ENCODE measurements around the gene LGALS9B. TPM values are rescaled to one million over a fixed set of nuclear protein-coding genes. Genes with fewer than 3 reads are reported as not detected.
"Not testable (repeated sequence)": the region's sequence is repeated elsewhere in the genome, so short reads cannot be mapped to it uniquely, and the experiment has no call there.

The LGALS9B gene
- total RNA-seq, 1 donor from 2014 or later, result not detected

- H3K27me3 Mint-ChIP-seq (ENCODE audit: low read depth); H3K36me3 Mint-ChIP-seq (ENCODE audit: low read depth); H3K4me1 Mint-ChIP-seq (ENCODE audit: low read depth); H3K27ac Mint-ChIP-seq; H3K4me3 Mint-ChIP-seq (ENCODE audit: low read depth); intact Hi-C loops (cut with micrococcal nuclease); H3K9me3 Mint-ChIP-seq; DNase-seq (ENCODE audit: low spot score): not testable (repeated sequence)
These were observed 24.8 kb upstream of the LGALS9B start for GRCh38 chr17:20492099-20492498.

DNA sequence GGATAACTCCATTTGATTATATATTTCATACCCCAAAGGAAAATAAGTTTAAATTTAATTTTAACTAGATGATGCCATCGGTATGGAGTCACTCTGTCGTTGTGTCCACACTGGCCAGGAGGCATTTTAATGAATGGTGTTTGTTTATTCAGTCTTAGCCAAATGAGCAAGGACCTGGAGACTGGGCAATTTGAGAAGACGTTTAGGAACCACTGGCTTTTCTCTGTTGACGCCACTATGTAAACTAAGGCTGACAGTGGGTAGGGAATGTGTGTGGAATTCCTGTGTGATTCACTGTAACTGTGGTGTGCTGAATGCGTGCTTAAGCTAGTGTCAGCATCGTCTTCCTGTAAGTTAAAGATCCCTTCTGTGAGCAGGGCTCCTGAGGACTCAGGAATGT is 17.6 kb upstream of the LGALS9B start:
- H3K27me3 Mint-ChIP-seq (ENCODE audit: low read depth); H3K27ac Mint-ChIP-seq; H3K36me3 Mint-ChIP-seq (ENCODE audit: low read depth); H3K4me3 Mint-ChIP-seq (ENCODE audit: low read depth); intact Hi-C loops (cut with micrococcal nuclease); DNase-seq (ENCODE audit: low spot score); H3K4me1 Mint-ChIP-seq (ENCODE audit: low read depth); H3K9me3 Mint-ChIP-seq: not testable (repeated sequence)

- H3K4me1 Mint-ChIP-seq (ENCODE audit: low read depth); DNase-seq (ENCODE audit: low spot score); H3K9me3 Mint-ChIP-seq; H3K27ac Mint-ChIP-seq; H3K4me3 Mint-ChIP-seq (ENCODE audit: low read depth); H3K27me3 Mint-ChIP-seq (ENCODE audit: low read depth); intact Hi-C loops (cut with micrococcal nuclease); H3K36me3 Mint-ChIP-seq (ENCODE audit: low read depth): not testable (repeated sequence)
These were observed 12.7 kb upstream of the LGALS9B start for GRCh38 chr17:20479889-20480591.

DNA sequence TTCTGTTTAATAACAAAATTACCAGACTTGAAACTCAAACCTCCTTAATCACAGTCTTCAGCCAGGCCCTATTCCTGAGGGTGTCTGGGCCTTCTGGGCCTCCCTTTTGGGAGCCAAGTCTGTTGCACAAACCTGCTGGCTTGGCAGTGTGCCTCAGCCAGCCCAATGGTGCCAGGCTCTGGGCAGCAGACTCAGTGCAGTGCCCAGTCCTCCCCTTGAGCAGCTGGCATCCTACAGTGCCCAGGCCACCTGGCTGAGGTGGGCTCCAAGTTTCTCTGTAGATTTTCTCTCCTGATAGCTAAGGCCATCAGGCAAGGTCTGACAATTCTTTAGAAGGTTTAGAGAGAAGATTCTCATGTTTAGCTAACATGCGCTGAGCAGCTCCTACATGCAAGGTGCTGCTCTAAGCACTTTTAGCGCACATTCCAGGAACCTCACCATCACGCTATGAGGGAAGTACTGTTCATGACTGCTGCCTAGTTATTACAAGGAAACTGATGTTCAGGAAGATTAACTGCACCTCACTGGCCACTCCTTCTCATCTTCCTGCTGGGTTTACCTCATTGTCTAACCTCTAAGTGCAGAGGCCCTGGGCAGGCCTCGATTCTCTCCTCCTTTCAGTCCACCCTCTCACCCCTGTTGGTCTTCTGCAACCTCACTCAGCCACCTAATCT is 10.2 kb upstream of the LGALS9B start:
- H3K27me3 Mint-ChIP-seq (ENCODE audit: low read depth); DNase-seq (ENCODE audit: low spot score); H3K4me3 Mint-ChIP-seq (ENCODE audit: low read depth); H3K36me3 Mint-ChIP-seq (ENCODE audit: low read depth); H3K4me1 Mint-ChIP-seq (ENCODE audit: low read depth); H3K27ac Mint-ChIP-seq; intact Hi-C loops (cut with micrococcal nuclease); H3K9me3 Mint-ChIP-seq: not testable (repeated sequence)

DNA sequence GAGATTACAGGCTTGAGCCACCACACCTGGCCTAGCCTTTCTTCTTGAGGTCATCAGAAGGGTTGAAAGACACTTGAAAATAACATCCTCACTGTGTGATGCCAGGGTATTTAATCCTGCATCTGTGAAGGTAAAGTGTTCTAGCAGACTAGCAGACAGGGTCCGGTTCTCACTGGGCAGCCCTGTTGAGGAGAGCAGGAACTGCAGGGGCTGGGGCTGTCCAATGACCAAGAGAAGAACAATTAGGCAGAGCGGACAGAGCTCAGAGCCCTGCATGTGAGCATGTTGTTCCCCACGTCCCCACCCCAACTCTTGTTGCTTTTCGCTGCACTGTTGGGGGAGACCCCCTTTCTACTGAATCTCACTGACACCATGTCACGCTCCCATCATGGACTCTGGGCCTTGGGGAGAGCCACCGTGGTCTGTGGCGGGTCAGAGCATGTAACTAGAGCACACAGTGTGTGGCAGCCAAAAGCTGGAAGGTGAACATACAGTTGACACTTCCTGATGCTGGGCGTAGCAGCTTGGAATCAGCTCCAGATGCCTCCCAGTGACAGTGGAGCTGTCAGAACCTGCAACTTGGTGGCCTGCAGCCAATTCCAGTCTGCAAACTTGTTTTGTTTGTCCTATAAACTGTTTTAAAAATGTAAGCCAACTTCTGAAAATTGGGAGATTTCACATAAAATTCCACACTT is 7.9 kb upstream of the LGALS9B start:
- intact Hi-C loops (cut with micrococcal nuclease); H3K4me3 Mint-ChIP-seq (ENCODE audit: low read depth); H3K4me1 Mint-ChIP-seq (ENCODE audit: low read depth); DNase-seq (ENCODE audit: low spot score); H3K9me3 Mint-ChIP-seq; H3K27me3 Mint-ChIP-seq (ENCODE audit: low read depth); H3K36me3 Mint-ChIP-seq (ENCODE audit: low read depth); H3K27ac Mint-ChIP-seq: not testable (repeated sequence)

- H3K4me1 Mint-ChIP-seq (ENCODE audit: low read depth); H3K4me3 Mint-ChIP-seq (ENCODE audit: low read depth); H3K36me3 Mint-ChIP-seq (ENCODE audit: low read depth); H3K27me3 Mint-ChIP-seq (ENCODE audit: low read depth); intact Hi-C loops (cut with micrococcal nuclease); H3K9me3 Mint-ChIP-seq; H3K27ac Mint-ChIP-seq; DNase-seq (ENCODE audit: low spot score): not testable (repeated sequence)
These were observed 6.7 kb upstream of the LGALS9B start for GRCh38 chr17:20474081-20474480.

GRCh38 chr17:20469946-20470345 is 2.6 kb upstream of the LGALS9B start:
- H3K27me3 Mint-ChIP-seq (ENCODE audit: low read depth), result not testable (repeated sequence)

DNA sequence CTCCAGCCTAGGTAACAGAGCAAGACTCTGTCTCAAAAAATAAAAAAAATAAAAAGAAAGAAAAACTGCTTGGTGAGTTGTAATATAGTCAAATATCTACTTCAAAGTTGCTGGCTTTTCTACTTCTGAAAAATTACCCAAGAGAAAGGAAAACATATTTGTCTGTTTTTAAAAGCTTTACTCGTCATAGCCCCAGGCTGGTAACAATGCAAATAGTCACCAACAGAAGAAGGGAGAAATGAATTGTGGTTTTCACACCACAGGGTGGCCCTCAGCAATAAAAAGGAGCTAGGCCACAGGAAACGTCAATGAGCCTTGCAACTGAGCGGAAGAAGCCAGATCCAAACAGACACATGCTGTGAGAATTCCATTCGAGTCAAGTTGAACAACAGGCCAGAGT is 1.8 kb upstream of the LGALS9B start:
- H3K36me3 Mint-ChIP-seq (ENCODE audit: low read depth); H3K27me3 Mint-ChIP-seq (ENCODE audit: low read depth); intact Hi-C loops (cut with micrococcal nuclease); H3K4me1 Mint-ChIP-seq (ENCODE audit: low read depth); H3K9me3 Mint-ChIP-seq; H3K4me3 Mint-ChIP-seq (ENCODE audit: low read depth); H3K27ac Mint-ChIP-seq; DNase-seq (ENCODE audit: low spot score): not testable (repeated sequence)

More at GRCh38 chr17:20469946-20470345, 2.6 kb upstream of the LGALS9B start:
- H3K4me3 Mint-ChIP-seq (ENCODE audit: low read depth); H3K4me1 Mint-ChIP-seq (ENCODE audit: low read depth); H3K9me3 Mint-ChIP-seq; intact Hi-C loops (cut with micrococcal nuclease); H3K27ac Mint-ChIP-seq; H3K36me3 Mint-ChIP-seq (ENCODE audit: low read depth); DNase-seq (ENCODE audit: low spot score): not testable (repeated sequence)

GRCh38 chr17:20466999-20467398 is 340 bp downstream of the LGALS9B start:
- H3K36me3 Mint-ChIP-seq (ENCODE audit: low read depth); H3K9me3 Mint-ChIP-seq; intact Hi-C loops (cut with micrococcal nuclease); H3K4me1 Mint-ChIP-seq (ENCODE audit: low read depth); H3K27ac Mint-ChIP-seq; DNase-seq (ENCODE audit: low spot score); H3K4me3 Mint-ChIP-seq (ENCODE audit: low read depth); H3K27me3 Mint-ChIP-seq (ENCODE audit: low read depth): not testable (repeated sequence)

DNA sequence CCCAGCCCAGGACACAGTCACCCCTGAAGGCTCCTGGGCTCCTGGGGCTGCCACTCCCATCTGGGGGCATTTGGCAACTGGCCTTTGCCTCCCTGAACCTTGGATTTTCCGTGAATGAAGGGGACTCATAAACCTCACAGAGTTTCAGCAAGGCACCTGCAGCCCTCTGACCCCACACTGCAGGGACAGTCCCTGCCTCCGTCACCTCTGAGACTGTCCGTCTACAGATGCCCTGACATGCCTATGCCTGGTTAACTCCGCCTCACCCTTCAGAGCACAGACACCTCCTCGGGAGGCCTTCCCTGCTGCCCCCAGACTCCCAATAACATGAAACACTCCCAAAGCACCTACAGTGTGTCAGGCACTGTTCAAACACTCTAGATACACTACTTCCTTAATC is 786 bp downstream of the LGALS9B start:
- DNase-seq (ENCODE audit: low spot score); H3K36me3 Mint-ChIP-seq (ENCODE audit: low read depth); H3K9me3 Mint-ChIP-seq; intact Hi-C loops (cut with micrococcal nuclease); H3K4me3 Mint-ChIP-seq (ENCODE audit: low read depth); H3K4me1 Mint-ChIP-seq (ENCODE audit: low read depth); H3K27me3 Mint-ChIP-seq (ENCODE audit: low read depth); H3K27ac Mint-ChIP-seq: not testable (repeated sequence)

DNA sequence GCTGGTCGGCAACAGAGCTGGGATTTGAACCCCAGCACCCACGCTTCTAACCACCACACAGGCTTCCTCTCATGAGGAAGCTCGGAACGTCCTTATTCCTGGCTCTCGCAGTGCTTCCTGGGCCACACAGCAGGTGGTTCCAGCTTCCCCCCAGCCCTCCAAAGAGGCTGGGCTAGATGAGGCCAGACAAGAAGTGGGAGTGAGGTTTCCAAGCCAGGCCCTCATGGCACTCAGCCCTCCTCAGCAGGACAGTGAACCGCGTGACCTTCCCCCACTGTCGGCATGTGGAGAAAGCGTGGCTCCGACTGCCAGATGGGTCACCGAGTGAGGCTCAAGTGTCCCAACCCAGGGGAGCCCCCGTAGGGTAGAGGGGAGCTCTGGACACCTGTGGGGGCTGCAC is 1.8 kb downstream of the LGALS9B start:
- H3K4me1 Mint-ChIP-seq (ENCODE audit: low read depth); H3K27ac Mint-ChIP-seq; intact Hi-C loops (cut with micrococcal nuclease); H3K4me3 Mint-ChIP-seq (ENCODE audit: low read depth); H3K9me3 Mint-ChIP-seq; H3K27me3 Mint-ChIP-seq (ENCODE audit: low read depth); H3K36me3 Mint-ChIP-seq (ENCODE audit: low read depth); DNase-seq (ENCODE audit: low spot score): not testable (repeated sequence)

DNA sequence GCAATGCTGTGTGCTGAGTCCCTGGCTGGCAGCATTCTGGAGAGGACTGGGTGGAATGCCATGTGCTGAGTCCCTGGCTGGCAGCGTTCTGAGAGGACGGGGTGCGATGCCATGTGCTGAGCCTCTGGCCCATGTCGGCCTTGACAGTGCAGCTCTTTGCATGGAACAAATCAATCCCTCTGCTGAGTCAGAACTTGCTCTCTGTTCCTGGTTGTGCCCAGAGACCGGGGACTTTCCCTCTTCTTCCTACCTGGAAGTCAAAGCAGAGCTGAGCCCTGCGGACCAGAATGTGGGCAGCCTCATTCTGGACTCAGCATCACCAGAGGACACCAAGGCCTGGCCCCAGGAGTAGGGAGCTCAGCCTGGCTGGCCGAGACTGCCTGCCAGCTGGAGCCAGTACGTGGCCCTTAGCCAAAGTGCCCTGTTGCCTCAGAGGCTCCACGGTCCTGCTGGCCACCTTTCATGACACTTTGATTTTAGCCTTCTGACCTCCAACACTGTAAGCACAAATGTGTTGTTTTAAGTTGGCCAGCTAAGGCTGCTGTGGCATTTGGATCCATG is 2.4 kb downstream of the LGALS9B start:
- H3K27me3 Mint-ChIP-seq (ENCODE audit: low read depth); H3K27ac Mint-ChIP-seq; DNase-seq (ENCODE audit: low spot score); H3K36me3 Mint-ChIP-seq (ENCODE audit: low read depth); H3K9me3 Mint-ChIP-seq; intact Hi-C loops (cut with micrococcal nuclease); H3K4me1 Mint-ChIP-seq (ENCODE audit: low read depth); H3K4me3 Mint-ChIP-seq (ENCODE audit: low read depth): not testable (repeated sequence)

DNA sequence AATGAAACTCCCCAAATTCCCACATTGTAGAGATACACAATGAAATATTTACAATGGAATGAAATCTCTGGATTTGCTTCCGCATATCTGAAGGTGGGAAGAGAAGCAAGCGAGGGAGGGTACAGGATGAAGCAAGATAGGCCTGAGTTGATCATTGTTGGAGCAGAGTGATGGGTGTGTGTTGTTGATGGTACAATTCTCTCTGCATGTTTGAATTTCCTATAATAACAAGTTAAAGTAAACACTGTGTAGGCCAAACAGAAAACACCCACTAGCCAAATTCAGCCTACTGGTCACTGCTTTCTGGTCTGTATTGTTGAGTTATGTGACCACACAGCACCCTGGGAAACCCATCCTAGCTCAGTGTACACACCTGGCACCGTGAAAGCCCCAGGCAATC is 5.2 kb downstream of the LGALS9B start:
- DNase-seq (ENCODE audit: low spot score); H3K4me3 Mint-ChIP-seq (ENCODE audit: low read depth): not testable (repeated sequence)

More for the DNA sequence above, 5.2 kb downstream of the LGALS9B start:
- H3K27me3 Mint-ChIP-seq (ENCODE audit: low read depth); intact Hi-C loops (cut with micrococcal nuclease); H3K27ac Mint-ChIP-seq; H3K36me3 Mint-ChIP-seq (ENCODE audit: low read depth); H3K4me1 Mint-ChIP-seq (ENCODE audit: low read depth); H3K9me3 Mint-ChIP-seq: not testable (repeated sequence)

Measured in activated T-helper 2 cell treated with anti-CD3 and anti-CD28 coated beads, Interferon-gamma antibody, Interleukin-2, Interleukin-4, amounts not matched to agents 10 μg/mL and 5 μg/mL and 100 μg/mL, durations not matched to agents 14 hours and 24 hours and 36 hours (primary cell).